HK-2 (cell line): ENCODE results near the gene CFB.
"Not testable (repeated sequence)": the region's sequence is repeated elsewhere in the genome, so short reads cannot be mapped to it uniquely, and the experiment has no call there.

Source experiments
- DNase-seq: peaks from one replicate; pipeline ENCODE4 v3.0.0-alpha.2; 2018; ENCODE audit not compliant: unreplicated experiment

The CFB gene

GRCh38 chr6:31945507-31946369 lies at the start of gene CFB:
Gene CFB, plus strand, starts transcription at chr6:31946095. Its CDS starts 127 bp downstream, at chr6:31946222.
- DNase-seq = peak; percentile 41

- DNase-seq = no peak
Measured at GRCh38 chr6:31896493-31896855, 49.4 kb upstream of the CFB start.

GRCh38 chr6:31896856-31897611 lies 48.9 kb upstream of the CFB start:
- DNase-seq = no peak

GRCh38 chr6:31897612-31898382 lies 48.1 kb upstream of the CFB start, which contains the start of gene EHMT2:
Gene EHMT2, minus strand, starts transcription at chr6:31897698. Its CDS starts 21 bp downstream, at chr6:31897677.
- DNase-seq = peak; percentile 75

GRCh38 chr6:31898383-31899011 lies 47.4 kb upstream of the CFB start:
- no peak for DNase-seq

GRCh38 chr6:31899215-31899614 lies 46.7 kb upstream of the CFB start:
- no peak for DNase-seq

- DNase-seq = no peak
Measured at GRCh38 chr6:31899882-31900722, 45.8 kb upstream of the CFB start.

- DNase-seq = no peak
Measured at GRCh38 chr6:31900917-31901414, 44.9 kb upstream of the CFB start.

GRCh38 chr6:31901415-31901952 lies 44.4 kb upstream of the CFB start:
- no peak for DNase-seq

GRCh38 chr6:31901953-31902643 lies 43.8 kb upstream of the CFB start, which contains the start of gene ZBTB12:
Gene ZBTB12, minus strand, starts transcription at chr6:31902086. Its CDS starts 781 bp downstream, at chr6:31901305.
- peak; percentile 86 for DNase-seq

GRCh38 chr6:31903957-31904356 lies 41.9 kb upstream of the CFB start:
- no peak for DNase-seq

- no peak for DNase-seq
Measured at GRCh38 chr6:31905041-31905440, 40.9 kb upstream of the CFB start.

- no peak for DNase-seq
Measured at GRCh38 chr6:31906122-31906521, 39.8 kb upstream of the CFB start.

GRCh38 chr6:31906727-31907126 lies 39.2 kb upstream of the CFB start:
- DNase-seq = not testable (repeated sequence)

- peak; percentile 45 for DNase-seq
Measured at GRCh38 chr6:31907158-31907813, 38.6 kb upstream of the CFB start.

- DNase-seq = not testable (repeated sequence)
Measured at GRCh38 chr6:31908255-31908654, 37.6 kb upstream of the CFB start.

- DNase-seq = no peak
Measured at GRCh38 chr6:31908791-31909190, 37.1 kb upstream of the CFB start.

GRCh38 chr6:31909298-31909697 lies 36.6 kb upstream of the CFB start:
- DNase-seq = not testable (repeated sequence)
